ENCODE data around the gene PALM3.

PALM3 gene, protein sequence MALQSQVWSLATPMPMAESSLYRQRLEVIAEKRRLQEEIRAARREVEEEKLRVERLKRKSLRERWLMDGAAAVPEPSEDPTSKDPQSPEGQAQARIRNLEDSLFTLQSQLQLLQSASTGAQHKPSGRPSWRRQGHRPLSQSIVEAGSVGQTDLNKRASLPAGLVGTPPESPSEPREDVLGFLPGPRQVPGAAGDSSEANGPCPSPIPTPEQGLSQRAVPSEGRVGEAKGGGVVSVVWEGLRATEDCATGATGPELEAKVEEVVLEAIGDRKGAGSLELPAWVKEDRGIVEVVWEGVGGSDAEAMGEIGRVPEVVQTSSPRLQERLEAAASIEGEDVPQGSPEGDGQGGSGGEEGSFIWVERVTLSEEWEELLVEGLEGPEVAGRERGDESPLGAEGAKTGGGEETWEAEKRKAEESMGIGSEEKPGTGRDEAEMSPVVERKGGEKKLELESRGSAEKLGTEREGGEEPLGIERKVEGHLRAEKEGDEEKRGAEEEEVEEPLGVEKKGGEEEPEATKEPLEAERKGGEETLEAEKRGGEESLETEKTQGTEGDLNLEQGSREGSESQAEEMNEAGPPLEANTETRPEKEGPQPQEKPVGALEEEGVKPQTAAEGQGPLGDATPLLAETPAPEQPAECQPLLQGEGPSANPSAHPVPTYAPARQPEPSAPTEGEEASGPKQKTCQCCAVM

GRCh38 chr19:14061751-14062557, at the start of gene PALM3:
TSS of gene PALM3 (minus strand) at chr19:14062076. CDS start at chr19:14061980, 96 bp downstream.
- DNase-seq, result no peak

- DNase-seq, result no peak
Measured at GRCh38 chr19:14111486-14111885, 49.6 kb upstream of the PALM3 start.

DNA sequence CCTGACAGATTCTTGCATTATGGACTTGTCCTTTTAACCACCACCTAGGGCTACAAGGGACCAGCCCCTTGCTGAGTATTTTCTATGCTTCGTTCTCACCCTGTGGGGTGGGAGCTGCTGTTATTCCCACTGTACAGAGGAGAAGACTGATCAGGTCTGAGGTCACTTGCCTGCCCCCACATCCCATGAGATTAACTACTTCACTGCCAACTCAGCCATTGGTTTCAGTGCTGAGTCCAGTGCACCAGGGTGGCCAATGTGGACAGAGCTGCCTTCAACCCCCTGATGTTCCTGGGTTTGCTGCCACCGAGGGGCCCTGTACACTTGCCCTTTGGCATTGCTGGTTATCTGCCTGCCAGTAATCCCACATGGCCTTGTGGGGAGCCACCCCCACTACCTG, 48.8 kb upstream of the PALM3 start:
- no peak for DNase-seq

DNA sequence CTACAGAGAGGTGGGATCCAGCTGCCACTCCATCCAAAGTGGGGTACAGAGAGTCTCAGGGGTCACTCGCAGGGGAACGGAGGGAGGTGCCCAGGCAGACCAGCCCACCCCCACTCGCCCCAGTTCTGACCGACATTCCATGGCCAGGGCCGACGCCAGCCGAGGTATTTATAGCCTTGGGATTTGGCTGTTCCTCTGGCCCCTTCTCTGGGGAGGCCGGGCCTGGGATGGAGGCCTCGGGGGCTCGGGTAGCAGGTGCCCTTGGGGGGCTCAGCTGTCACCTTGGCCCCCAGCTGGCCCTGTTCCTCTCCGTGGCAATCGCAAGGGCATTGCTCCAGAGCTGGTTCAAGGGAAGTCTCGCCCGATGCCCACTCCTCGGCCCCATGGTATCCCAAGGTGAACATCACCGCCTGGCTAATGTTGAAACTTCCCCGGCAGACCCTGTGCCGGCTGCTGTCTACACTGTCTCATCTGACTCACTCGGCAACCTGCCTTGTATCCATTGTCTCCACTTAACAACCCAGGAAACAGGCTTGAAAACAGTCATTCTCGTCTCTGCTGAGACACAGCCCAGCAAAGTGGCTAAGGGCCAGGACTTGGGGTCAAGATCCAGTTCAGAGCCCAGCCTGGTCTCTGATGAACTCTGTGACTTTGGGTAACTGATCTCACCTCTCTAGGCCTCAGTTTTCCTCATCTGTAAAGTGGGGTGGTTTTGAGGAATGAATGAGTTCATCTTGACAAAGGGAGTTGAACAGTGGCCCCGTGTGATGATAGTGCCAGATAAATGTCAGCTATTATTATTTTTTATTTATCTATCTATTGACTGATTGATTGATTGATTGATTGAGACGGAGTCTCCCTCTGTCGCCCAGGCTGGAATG, 45.9 kb upstream of the PALM3 start:
- DNase-seq, result no peak

DNA sequence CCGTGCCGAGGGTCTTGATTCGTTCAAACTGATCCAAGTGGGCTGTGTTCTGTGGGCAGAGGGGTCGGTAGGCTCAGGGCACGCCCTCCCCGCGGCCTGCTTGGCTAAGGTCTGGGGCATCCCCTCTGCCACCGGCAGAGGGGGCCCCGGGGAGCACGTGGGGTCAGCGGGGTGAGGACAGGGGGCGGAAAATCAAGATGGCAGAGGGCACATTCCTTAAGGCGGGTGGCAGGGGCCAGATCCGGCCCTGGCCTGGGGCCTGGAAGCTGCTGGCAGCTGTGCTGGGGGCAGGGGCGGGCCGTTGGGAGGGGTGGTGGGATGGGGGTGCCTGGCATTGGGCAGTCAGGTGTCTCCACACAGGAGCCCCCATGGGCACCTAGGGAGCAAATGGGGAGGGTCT, 45.0 kb upstream of the PALM3 start:
- DNase-seq, result no peak

DNA sequence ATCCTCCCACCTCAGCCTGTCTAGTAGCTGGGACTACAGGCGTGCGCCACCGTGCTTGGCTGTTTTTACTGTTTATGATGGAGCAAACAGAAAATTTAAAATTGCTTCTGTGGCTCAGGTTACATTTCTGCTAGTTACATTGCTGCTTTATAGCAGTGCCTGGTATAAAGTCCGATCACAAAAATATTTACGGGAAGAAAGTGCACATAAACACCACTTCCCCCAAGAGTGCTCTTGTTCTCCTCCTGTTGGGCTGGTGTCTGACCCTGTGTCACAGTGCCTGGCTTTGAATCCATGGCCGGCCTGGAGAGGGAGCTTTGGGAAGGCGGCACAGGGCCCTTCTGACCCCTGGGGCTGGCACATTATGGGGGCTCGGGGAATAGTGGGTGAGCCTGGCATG, 43.8 kb upstream of the PALM3 start:
- no peak for DNase-seq

DNA sequence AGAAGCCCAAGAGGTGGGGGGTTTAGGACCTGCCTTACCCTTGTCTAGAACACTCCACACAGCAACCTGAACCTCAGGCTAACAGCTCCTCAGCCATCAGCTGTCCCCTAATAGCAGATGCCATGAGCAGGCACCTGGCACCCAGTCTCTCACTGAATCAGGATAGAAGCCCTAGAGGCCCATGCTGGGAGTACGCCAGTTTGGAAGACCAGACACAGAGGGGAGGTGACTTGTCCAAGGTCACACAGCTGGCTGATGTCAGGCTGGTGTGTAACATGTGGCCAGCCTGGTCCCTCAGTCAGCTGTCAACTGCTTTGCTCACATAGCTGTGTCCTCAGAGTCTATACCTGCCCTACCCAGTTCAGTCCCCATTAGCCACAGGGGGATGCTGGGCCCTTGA, 41.4 kb upstream of the PALM3 start:
- no peak for DNase-seq

DNA sequence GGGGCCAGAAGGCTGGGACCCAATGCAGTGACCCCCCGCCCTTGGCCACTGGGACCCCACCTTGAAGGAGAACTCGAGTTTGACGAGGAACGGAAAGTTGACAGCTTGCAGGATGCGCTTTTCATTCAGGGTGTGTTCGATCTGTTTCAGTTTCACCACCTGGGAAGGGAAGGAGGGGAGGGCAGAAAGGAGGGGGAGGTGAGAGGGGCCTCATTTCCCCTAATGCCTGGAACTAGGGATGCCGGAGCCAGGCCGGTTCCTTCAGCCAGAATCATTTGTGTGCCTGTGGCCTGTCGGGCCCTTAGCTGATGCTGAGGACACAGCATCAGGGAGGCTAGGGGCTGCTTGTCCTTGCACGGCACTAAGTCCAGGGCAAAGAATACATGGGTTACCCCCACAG, 40.9 kb upstream of the PALM3 start:
- no peak for DNase-seq

DNA sequence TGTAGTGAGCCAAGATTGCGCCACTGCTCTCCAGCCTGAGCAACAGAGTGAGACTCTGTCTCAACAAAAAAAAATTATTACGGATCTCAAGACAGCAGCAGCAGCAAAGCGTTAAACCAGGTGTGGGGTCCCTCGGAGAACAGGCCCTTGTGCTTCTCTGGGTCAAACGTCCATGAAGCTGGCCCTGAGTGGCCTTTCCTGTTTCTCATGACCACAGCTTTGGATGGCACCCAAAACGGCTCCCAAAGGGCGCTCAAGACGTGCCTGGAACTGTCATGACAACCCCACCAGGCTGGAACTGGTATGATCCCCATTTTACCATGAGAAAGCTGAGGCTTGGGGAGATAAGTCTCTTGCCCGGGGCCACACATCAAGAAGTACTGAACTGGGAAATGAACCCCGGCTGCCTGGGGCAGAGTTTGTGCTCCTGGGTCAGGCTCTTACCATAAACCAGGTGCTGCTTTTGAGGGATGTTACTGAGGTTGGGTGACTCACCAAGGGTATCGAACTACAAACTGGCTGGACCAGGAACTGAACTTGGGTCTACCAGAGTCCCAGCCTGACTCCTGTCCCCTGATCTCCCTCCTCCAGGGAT, 40.3 kb upstream of the PALM3 start:
- no peak for DNase-seq

DNA sequence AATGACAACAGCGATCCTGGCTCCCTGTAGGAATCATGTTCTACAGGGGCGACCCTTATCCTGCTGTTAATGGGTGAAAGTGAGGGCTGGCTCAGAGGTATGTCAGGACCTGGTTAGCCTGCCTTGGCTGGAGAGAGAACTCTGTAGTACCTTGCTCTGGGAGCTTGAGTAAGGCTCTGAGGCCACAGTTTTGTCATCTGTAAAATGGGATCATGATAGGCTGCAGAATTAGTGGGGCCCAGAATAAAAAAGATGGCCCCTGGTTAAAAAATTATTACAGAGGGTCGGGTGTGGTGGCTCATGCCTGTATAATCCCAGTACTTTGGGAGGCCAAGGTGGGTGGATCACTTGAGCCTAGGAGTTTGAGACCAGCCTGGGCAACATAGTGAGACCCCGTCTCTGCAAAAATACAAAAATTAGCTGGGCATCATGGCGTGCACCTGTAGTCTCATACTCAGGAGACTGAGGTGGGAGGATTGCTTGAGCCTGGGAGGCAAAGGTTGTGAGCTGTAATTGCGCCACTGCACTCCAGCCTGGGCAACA, 39.2 kb upstream of the PALM3 start:
- DNase-seq, result no peak

- DNase-seq, result no peak
Measured at GRCh38 chr19:14097532-14098151, 35.8 kb upstream of the PALM3 start.

GRCh38 chr19:14096272-14096992, 34.6 kb upstream of the PALM3 start:
- no peak for DNase-seq

DNA sequence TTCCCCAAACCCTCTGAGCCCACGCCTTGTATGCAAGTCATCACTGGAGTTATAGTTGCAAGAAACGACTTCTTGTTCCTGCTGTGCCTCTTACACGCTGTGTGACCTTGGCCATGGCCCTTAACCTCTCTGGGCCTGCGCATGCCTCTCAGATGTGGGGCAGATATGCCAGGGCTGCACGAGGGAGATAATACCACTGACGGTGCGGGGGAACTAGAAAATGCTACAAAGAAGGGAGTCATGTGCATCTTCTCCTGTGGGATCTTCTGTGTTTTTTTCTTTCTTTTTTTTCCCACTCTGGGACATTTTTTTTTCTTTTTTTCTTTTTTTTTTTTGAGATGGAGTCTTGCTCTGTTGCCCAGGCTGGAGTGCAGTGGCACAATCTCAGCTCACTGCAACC, 33.0 kb upstream of the PALM3 start:
- no peak for DNase-seq

DNA sequence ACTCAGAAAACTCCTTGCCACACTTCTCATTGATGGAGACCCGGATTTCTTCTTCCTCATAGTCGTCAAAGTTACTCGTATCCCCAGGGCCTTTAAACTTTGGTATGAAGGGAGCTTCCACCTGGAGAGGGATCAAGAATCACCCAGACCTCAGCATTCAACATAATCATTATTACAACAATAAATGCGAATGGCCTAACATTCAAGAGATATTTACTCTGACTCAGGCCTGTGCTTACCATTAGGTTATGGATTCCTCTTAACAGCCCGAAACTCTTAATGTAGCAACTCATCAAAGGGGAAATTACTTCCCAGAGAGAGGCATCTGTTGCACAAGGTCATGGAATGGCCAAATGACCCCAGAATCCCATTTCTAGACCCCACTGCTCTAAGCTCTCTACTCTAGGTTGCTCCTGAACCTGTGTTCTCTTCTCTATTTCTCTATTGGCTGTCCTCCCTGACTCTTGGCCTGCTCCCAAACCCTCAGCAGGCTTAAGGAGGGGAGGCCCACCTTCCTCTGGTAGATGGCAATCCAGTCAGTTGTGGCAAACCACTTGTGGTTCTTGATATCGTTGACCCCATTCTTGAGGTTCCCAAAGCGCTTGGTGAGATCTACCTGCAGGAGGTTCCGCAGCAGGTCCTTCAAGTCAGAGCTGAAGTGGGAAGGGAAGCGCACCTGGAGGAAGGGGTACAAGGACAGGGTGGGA, 31.4 kb upstream of the PALM3 start:
- no peak for DNase-seq

DNA sequence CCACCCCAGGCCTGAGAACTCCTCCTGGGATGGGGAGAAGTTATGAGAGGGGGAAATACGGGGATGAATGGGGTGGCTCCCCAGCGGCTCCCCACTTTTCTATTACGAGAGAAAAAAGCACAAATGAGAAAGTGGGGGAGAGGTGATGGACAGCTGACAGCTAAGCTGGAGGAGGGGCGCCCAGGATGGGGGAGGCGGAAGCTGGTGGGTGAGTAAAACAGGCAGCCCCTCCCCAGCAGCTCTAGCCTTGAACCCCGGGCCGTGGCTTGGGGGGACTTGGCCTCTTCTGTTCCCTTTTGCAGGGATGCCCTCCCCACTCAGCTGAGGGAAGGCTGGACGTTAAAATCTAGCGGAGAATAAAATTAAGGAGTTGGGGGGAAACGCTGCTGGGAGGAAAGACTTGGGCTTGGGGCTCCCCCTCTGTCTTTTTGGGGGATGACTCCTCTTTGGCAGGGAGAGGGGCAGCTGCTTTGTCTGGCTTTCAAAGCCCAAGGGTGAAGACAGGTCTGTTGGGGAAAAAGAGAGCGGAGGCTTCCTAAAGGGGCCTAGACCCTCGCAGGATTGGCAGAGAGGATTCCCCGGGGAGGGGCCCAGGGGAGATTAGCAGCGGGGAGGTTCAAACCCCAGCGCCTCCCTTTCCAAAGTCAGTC, 30.1 kb upstream of the PALM3 start:
- no peak for DNase-seq

DNA sequence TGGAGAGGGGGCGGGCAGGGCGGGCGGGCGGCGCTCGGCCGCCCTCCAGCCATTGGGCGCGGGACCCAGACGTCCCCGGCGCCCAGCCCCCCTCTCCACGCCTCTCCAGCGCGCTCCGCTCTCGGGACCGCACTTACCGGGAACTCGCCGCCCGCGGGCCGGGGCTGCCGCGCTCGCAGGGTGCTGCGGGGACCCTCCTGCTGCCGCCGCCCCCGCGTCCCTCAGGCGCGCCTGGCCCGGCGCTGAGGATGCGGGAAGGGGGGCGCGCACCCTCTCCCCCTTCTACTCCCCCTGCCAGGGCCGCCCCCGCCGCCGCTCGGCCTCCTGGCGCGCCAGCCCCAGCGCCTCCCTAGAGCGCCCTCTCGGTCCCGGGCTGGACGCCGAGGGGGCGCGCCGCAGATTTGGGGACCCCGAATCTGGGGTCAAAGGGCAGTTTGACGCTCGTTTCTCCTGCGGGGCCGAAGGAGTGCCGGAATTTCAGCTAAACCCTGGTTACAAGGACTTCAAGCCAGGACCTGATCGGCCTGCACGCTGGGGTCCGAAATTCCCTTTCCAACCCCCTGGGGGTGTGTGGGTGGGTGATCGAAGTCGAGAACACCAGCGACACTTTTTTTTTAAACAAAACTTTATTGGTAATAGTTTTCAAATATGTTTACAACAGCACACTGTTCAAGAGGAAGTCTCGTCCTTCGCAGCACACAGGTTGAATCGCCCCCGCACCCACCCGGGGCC, 29.4 kb upstream of the PALM3 start:
- DNase-seq, result peak; percentile 26

GRCh38 chr19:14090509-14091080, 28.7 kb upstream of the PALM3 start, which contains the start of gene SAMD1:
TSS of gene SAMD1 (minus strand) at chr19:14090751.
- DNase-seq, result peak; percentile 60
